Measurements from ENCODE around the gene TM2D1. TPM values are rescaled to one million over a fixed set of nuclear protein-coding genes. Genes with fewer than 3 reads are reported as not detected.
A peak's percentile ranks its signal among the peaks of the same experiment; 100 is the strongest.

Gene TM2D1
- total and polyA plus RNA-seq, 9 of the 15 experiments (the other 6 are each of a cell fraction or from before 2014, with no cell fraction given): 24.5 to 65.2 (median 47.7) TPM

GRCh38 chr1:61724813-61725694 lies at the start of gene TM2D1 (continued):
- TF ChIP-seq MGA (IDR thresholded peaks at IDR 0.05) (peak; percentile 79), ZFX (CRISPR knock-in tag; IDR thresholded peaks at IDR 0.05) (peak; percentile 88), THAP12 (CRISPR knock-in tag; IDR thresholded peaks at IDR 0.05) (peak; percentile 87), RBM25 (IDR thresholded peaks at IDR 0.05; ENCODE audit: low read depth, low read length, severe bottlenecking) (no peak), BCOR (IDR thresholded peaks at IDR 0.05) (0 out of 2 replicates have a peak, but pooled peaks have one; percentile 8), MCM2 (IDR thresholded peaks at IDR 0.05; ENCODE audit: low read depth) (no peak), SMARCE1 (IDR thresholded peaks at IDR 0.05) (no peak; the same call in 1 of the 2 replicates), KLF16 (IDR thresholded peaks at IDR 0.05) (no peak), ZNF766 (CRISPR knock-in tag; conservative IDR thresholded peaks at IDR 0.05) (no peak), MXD1 (CRISPR knock-in tag; IDR thresholded peaks at IDR 0.05; ENCODE audit: borderline replicate concordance, poor library complexity, severe bottlenecking) (no peak), SMARCB1 (IDR thresholded peaks at IDR 0.05; ENCODE audit: insufficient read length, low read depth) (no peak)

All from K562 (cell line).